Endometrial microvascular endothelial cells (primary cell): ENCODE measurements around the gene PACS1. TPM values are rescaled to one million over a fixed set of nuclear protein-coding genes. Genes with fewer than 3 reads are reported as not detected.

Source experiments
- in situ Hi-C: cut with HindIII; loops from 2 replicates; pipeline ENCODE4 v1.10.0; 2017; ENCODE audit warnings: low sequenced_read_pairs, low pct_unique_long_range_greater_than_20kb; ENCODE audit errors: inconsistent ontology term
- total RNA-seq: library from RNA; depleted of rRNA; stranded (reverse); fragments of >200 nt; gene quantifications from one replicate; pipeline ENCODE4 v1.2.3, GENCODE V29; 2015; ENCODE audit errors: inconsistent ontology term

Gene PACS1
- total RNA-seq, 1 donor from 2014 or later, result 17.7 TPM

DNA sequence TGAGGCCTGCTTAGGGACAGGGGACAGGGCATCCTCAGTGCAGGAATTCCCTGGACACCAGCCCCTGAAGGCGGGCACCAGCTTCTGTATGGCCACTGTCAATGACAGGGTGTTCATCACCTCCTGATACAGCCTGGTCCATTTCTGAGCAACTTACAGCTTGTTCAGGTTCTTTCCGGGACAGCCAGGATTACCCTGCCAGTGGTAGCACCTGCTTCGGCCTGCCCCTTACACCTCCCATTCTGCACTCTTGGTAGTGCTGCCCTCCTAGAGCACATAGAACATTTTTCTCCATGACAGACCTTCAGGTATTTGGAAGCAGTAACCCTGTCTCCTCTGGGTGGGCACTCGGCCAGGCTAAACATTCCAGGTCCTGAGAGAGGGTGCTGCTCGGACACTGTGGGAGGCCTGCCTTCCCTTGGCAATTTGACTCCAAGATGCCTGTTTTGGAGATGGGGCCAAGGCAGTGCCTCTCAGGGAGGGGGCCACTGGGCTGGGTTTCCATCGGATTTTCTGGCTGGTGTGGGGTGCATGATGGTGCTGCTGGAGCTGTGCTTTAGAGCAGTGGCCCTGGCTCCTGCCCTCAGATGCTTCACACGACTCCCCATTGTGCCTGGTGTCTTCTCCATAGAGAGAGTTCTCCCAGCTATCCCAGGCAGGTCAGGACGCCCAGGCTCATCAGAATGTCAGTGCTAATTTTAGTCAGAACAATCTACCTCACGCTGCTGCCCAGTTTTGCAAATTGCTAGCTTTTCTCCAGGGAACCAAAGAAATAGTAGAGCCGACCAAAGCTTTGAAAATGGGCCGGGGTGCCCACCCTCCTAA is 22.3 kb upstream of the PACS1 start:
- in situ Hi-C loops, result no loop called here

- in situ Hi-C loops, result no loop called here
Observed at GRCh38 chr11:66048547-66049323, 21.3 kb upstream of the PACS1 start, which contains the start of gene GAL3ST3. TSS of gene GAL3ST3 (minus strand) at chr11:66049161. CDS start at chr11:66045415, 3,746 bp downstream.

DNA sequence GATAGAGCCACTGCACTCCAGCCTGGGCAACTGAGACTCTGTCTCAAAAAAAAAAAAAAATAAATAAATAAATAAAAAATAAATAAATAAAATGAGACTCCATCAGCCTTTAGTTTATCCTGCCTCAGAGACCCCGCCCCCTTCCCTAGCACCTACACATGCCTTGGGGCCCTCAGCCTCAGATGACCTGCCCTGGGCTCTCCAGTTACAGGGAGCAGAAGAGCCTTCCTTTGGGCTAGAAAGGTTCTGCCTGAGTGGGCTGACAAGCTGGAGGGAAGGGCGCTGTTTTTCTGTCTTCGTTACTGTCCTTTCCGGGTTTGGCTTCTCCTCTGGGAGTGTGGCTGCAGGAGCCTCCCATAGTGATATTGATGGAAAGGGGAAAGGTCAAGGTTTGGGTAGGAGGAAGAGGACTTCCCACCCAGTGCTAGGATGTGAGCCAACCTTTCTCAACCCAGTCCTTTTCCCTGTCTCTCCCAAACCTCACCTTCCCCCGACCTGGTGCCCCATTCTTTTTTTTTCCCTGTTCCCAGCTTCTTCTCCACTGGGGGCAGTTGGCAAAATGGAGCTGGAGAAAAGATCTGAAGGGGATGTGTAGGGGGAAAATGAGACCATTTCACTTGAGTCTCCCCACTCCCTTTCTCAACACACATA is 19.4 kb upstream of the PACS1 start:
- in situ Hi-C loops, result no loop called here

- in situ Hi-C loops, result no loop called here
Observed at GRCh38 chr11:66051371-66051765, 18.7 kb upstream of the PACS1 start.

DNA sequence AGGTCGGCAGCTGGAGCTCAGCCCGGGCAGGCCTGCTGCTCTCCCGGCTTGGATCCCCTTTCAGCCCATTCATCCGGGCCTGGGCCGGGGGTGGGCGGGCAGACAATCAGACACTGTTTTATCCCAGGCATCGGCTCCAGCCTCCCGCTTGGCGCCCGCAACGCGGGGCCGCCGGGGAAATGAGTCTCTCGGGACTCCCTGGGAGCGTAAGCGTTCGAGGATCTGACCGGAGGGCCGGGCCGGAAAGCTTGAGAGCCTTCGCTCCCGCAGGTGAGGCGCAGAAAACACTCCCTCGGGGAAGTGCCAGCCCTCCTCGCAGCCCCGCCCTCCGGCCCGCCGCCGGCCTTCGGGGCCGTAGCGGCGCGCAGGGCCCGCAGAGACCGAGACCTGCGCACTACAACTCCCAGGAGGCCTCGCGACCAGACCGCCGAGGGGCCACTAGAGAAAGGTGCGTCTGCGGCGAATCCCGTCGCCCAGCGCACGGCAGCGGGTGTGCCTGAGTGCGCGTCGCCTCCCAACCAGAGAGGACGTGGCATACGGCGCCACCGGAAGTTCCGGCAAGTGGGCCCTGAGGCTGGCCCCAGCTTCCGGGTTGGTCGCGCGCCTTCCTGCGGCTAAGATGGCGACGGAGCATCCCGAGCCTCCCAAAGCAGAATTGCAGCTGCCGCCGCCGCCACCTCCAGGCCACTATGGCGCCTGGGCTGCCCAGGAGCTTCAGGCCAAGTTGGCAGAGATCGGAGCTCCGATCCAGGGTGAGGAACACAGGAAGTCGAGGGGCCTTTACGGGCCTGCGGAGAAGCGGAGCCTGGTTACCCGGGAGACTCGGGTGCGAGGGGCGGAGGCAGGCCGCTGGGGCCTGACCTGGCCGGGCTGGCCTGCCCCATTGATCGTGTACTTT is 18.1 kb upstream of the PACS1 start, which contains the start of gene SF3B2:
Gene SF3B2 (plus strand): TSS at position 599 of the 898 bp plus-strand sequence. CDS start 21 bp downstream, at position 620.
- in situ Hi-C loops, result no loop called here

GRCh38 chr11:66052664-66052982 is 17.4 kb upstream of the PACS1 start:
- in situ Hi-C loops, result no loop called here

GRCh38 chr11:66055021-66055420 is 15.1 kb upstream of the PACS1 start:
- in situ Hi-C loops, result no loop called here

GRCh38 chr11:66056501-66056900 is 13.6 kb upstream of the PACS1 start:
- in situ Hi-C loops, result no loop called here

DNA sequence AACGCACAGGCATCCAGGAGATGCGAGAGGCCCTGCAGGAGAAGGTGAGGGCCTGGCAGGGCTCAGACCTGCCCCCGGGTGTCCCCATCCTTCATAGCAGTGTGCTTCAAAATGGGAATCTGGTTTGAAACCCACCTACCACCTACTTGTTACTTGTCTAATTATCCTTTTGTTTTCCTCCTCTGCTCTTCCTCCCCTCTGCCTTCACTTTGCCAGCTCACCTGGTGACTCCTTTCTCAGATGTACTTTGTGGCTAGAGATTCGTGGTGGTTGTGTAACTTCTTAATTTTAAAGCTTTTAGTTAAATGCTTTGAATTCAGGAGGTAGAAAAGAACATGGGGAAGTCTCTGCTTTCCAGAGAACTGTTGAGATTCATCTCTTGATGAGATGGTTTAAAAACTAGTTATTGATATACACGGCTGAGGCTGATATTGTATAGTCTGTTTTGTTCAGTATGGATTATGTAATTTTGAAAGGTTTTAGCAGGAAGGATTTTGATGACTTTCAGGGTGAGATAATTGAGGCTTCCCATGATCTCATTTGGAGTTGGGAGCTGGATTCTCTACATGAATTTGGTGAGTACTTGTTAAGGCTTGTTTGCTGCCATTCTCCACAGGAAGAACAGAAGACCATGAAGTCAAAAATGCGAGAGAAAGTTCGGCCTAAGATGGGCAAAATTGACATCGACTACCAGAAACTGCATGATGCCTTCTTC is 9.9 kb upstream of the PACS1 start:
- in situ Hi-C loops, result no loop called here

- in situ Hi-C loops, result no loop called here
Observed at GRCh38 chr11:66061268-66061667, 8.8 kb upstream of the PACS1 start.

DNA sequence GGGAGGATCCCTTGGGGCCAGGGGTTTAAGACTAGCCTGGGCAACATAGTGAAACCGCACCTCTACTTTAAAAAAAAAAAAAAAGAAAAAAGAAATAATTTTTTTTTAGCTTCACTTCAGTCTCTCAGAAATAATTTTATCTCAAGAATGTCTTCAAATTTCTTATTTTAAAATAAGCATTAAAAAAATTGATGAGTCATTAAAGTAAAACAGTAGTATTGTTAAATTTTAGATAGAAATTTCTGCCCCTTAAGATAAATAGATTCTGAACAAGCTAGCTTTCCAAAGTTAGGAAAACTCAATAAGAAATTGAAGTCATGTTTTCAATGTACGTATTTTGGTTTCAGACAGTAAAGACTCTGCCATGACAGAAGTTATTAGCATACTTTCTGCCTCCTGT is 7.7 kb upstream of the PACS1 start:
- in situ Hi-C loops, result no loop called here

DNA sequence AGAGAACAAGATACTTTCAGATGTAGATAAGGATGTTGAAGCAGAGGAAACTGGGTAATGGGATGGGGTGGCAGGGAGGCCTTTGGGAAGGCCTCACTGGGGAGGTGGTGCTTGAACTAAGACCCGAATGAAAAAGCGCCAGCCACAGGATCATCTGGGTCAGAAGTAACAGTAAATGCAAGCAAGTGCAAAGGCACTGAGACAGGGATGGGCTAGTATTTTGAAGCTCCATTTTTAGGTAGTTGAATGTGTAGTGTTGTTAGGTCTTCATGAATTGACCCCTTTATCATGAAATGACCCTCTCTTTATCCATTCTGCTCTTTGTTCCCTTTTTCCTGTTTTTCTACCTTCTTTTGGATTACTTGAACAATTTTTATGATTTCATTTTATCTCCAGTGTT is 6.2 kb upstream of the PACS1 start:
- in situ Hi-C loops, result no loop called here

- in situ Hi-C loops, result no loop called here
Observed at GRCh38 chr11:66064571-66064970, 5.5 kb upstream of the PACS1 start.

DNA sequence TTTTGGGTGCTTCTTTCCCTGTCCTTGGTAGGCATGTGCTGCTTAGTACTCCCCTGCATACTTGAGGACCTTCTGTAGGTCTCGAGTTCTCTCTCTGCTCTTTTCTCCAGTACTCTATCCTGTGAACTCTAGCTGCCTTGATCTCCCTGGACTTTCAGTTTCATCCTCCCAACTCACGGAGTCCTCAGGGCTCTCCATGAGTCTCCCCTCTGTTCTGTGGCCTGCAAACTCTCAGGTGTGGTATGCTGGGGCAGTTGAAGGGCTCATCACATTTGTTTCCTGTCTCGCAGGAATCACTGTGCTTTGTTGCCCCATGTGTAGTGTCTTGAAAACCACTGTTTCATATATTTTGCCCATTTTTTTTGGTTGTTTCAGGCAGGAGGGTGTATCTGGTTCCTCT is 3.3 kb upstream of the PACS1 start:
- in situ Hi-C loops, result no loop called here

- in situ Hi-C loops, result no loop called here
Observed at GRCh38 chr11:66067640-66068039, 2.4 kb upstream of the PACS1 start.

- in situ Hi-C loops, result no loop called here
Observed at GRCh38 chr11:66068154-66068821, 1.8 kb upstream of the PACS1 start.

DNA sequence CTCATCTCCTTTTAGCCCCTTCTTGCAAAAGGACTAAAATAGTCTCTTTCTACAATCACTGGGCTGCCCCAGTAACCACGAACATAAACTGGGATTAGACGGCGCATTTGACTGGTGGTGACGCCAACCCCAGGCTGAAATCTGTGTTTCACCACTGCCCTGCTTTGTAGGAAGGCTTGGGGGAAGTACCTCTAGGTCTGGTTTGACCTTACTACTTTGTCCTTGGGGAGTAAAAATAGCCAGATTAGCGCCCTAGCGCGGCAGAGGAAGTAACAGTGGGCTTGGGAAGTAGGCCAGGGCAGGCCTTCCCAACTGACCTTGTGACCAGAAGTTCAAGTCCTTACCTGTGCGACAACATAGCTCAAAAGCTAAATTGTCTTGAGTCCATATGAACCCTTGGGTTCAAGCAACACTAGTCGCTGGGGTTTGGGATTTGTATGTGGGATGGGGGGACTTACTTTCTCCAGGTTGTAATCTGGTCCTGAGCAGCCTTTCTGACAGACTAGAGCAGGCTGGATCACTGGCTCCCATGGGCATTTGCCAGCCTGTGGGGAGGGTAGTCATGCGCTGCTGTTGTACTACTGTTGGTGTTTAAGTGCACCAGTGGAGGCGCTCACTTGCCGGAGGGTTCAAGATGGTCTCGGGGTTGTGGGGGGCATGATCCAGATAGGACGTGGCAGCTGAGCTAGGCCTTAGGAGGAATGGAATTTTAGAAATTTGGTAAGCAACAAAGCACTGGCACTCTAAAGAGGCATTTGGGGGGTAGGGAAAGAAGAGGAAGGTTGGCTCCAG is 953 bp upstream of the PACS1 start:
- in situ Hi-C loops, result no loop called here
